SJSA1 (cell line): Measurements from ENCODE around the gene CDK5RAP2. TPM values are rescaled to one million over a fixed set of nuclear protein-coding genes. Genes with fewer than 3 reads are reported as not detected.

Source experiments
- DNase-seq, 2 experiments: peaks; one replicate each; pipeline ENCODE4 v3.0.0-alpha.2; 2015 to 2020; ENCODE audit warnings: low spot score in 2 of 2, low read depth in 1 of 2
- H3K27ac ChIP-seq: fragments of 250-450 bp; sonication (Bioruptor Pico); 2 replicates; pipeline ENCODE4 v1.5.1; 2020; ENCODE audit warnings: mild to moderate bottlenecking, moderate library complexity
- H3K27me3 ChIP-seq: fragments of 250-450 bp; sonication (Bioruptor Pico); replicated peaks from 2 replicates; pipeline ENCODE4 v1.5.1; 2020; ENCODE audit warnings: mild to moderate bottlenecking, moderate library complexity
- H3K36me3 ChIP-seq: fragments of 250-450 bp; sonication (Bioruptor Pico); 2 replicates; pipeline ENCODE4 v1.5.1; 2020; ENCODE audit warnings: mild to moderate bottlenecking
- H3K4me1 ChIP-seq: fragments of 250-450 bp; sonication (Bioruptor Pico); replicated peaks from 2 replicates; pipeline ENCODE4 v1.6.1; 2021; ENCODE audit warnings: mild to moderate bottlenecking
- H3K4me3 ChIP-seq: fragments of 250-450 bp; sonication (Bioruptor Pico); 2 replicates; pipeline ENCODE4 v1.5.1; 2020; ENCODE audit warnings: mild to moderate bottlenecking
- H3K9me3 ChIP-seq: fragments of 250-450 bp; sonication (Bioruptor Pico); replicated peaks from 2 replicates; pipeline ENCODE4 v1.5.1; 2020; ENCODE audit warnings: mild to moderate bottlenecking
- total RNA-seq: library from RNA; depleted of rRNA; stranded (reverse); fragments of >200 nt; shearing (Covaris generic); gene quantifications from 2 replicates; pipeline ENCODE4 v1.2.3, GENCODE V29; 2014

CDK5RAP2 gene
- total RNA-seq, 1 experiment from 2014 or later = 32.6 TPM

- peaks cover 24% of the 10 kb centered on the region for H3K4me1 ChIP-seq
- H3K27ac ChIP-seq = peak overlapping the region; percentile 61
- no peaks in the 10 kb centered on the region for H3K9me3 ChIP-seq
- no peaks in the 10 kb centered on the region for H3K27me3 ChIP-seq
- peaks cover 45% of the 10 kb centered on the region for H3K36me3 ChIP-seq
- no peak overlapping the region for H3K4me3 ChIP-seq
- peak; percentile 69 to 85 for DNase-seq
Observed at GRCh38 chr9:120571443-120572257, 8.3 kb downstream of the CDK5RAP2 start.

DNA sequence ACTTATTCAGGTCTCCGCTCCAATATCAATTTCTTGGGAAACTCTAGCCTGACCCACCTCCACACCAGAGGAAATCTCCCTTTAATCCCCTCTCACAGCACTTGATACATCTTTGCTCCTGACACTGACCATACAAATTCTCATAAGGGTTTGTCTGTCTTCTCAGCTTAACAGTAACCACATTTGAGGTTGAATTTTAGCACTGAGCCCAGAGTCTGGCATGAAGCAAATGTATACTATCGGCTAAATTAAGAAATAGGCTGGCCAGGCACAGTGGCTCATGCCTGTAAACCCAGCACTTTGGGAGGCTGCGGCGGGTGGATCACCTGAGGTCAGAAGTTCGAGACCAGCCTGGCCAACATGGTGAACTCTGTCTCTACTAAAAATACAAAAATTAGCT lies 9.7 kb downstream of the CDK5RAP2 start:
- no peak for DNase-seq
- Histone ChIP-seq H3K27me3 (no peaks in the 10 kb centered on the region), H3K4me3 (no peak overlapping the region), H3K4me1 (peaks cover 24% of the 10 kb centered on the region), H3K27ac (no peak overlapping the region), H3K36me3 (peaks cover 59% of the 10 kb centered on the region), H3K9me3 (no peaks in the 10 kb centered on the region)

DNA sequence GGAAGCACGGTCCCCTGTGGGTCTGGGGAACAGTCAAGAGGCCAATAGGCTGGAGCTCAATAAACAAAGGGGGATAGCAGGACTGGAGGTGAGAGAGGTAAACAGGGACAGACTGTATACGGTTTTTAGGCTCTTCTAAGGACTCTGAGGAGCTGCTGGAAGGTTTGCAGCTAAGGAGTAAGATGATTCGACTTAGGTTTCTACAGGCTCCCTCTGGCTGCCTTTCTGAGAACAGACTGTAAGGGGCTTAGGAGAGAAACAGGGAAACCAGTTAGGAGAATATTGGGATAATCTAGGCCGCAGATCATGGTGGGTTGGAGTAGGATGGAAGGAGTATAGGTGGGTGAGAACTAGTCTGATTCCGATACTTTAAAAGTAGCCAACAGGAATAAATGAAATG lies 10.4 kb downstream of the CDK5RAP2 start:
- Histone ChIP-seq H3K4me3 (no peak overlapping the region), H3K9me3 (no peaks in the 10 kb centered on the region), H3K27ac (no peak overlapping the region), H3K36me3 (peaks cover 63% of the 10 kb centered on the region), H3K4me1 (peaks cover 24% of the 10 kb centered on the region), H3K27me3 (no peaks in the 10 kb centered on the region)
- DNase-seq = no peak

DNA sequence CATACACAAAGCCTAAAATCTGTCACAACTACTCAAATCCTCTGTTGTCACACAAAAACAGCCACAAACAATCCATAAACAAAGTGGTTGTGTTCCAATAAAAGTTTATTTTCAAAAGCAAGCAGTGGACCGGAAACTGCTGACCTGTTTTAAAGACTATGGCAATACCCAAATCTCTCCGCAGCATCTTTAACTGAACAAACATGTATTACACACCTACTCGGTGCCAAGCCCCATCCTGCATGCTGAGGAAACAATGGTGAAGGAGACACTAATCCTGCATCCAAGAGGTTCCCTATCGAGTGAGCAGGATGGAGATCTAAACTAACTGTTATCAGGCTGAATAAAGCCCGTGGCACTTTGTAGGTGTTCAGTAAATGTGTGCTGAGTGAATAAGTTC lies 11.2 kb downstream of the CDK5RAP2 start:
- Histone ChIP-seq H3K4me3 (no peak overlapping the region), H3K36me3 (peaks cover 61% of the 10 kb centered on the region), H3K27me3 (no peaks in the 10 kb centered on the region), H3K9me3 (no peaks in the 10 kb centered on the region), H3K4me1 (peaks cover 24% of the 10 kb centered on the region), H3K27ac (no peak overlapping the region)
- no peak for DNase-seq

GRCh38 chr9:120567874-120568273 lies 12.1 kb downstream of the CDK5RAP2 start:
- Histone ChIP-seq H3K4me1 (peaks cover 23% of the 10 kb centered on the region), H3K36me3 (peaks cover 71% of the 10 kb centered on the region)
- no peak for DNase-seq

DNA sequence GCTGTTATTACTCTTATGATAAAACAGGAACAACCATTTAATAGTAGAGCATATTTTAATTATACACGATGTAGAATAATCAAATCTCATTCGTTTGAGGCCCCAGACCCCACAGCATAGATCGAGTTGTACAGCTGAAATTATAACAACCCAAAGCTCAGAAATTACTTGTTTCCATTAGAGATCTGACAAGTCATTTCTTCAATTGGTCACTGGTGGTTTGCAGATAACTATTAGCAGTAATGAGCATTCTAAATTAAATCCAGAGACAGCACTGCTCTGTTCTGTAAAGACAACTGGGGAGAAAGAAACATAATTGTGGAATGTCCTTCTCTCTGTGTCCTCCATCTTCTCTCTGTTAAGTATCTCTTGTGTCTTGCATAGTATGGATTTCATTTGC lies 12.9 kb downstream of the CDK5RAP2 start:
- DNase-seq = no peak
- Histone ChIP-seq H3K36me3 (peaks cover 76% of the 10 kb centered on the region), H3K27ac (no peak overlapping the region)

More at GRCh38 chr9:120567874-120568273, 12.1 kb downstream of the CDK5RAP2 start:
- Histone ChIP-seq H3K27me3 (no peaks in the 10 kb centered on the region), H3K27ac (no peak overlapping the region), H3K9me3 (no peaks in the 10 kb centered on the region), H3K4me3 (no peak overlapping the region)

GRCh38 chr9:120564589-120564988 lies 15.4 kb downstream of the CDK5RAP2 start:
- no peaks in the 10 kb centered on the region for H3K9me3 ChIP-seq
- no peaks in the 10 kb centered on the region for H3K27me3 ChIP-seq
- H3K27ac ChIP-seq = no peak overlapping the region
- no peak for DNase-seq
- H3K4me1 ChIP-seq = no peaks in the 10 kb centered on the region
- H3K36me3 ChIP-seq = peaks cover 67% of the 10 kb centered on the region
- H3K4me3 ChIP-seq = no peak overlapping the region

More for the DNA sequence above, 12.9 kb downstream of the CDK5RAP2 start:
- H3K4me3 ChIP-seq = no peak overlapping the region
- H3K9me3 ChIP-seq = no peaks in the 10 kb centered on the region
- peaks cover 16% of the 10 kb centered on the region for H3K4me1 ChIP-seq
- H3K27me3 ChIP-seq = no peaks in the 10 kb centered on the region

- Histone ChIP-seq H3K9me3 (no peaks in the 10 kb centered on the region), H3K27me3 (no peaks in the 10 kb centered on the region), H3K4me1 (no peaks in the 10 kb centered on the region), H3K27ac (no peak overlapping the region), H3K4me3 (no peak overlapping the region), H3K36me3 (peaks cover 52% of the 10 kb centered on the region)
- no peak for DNase-seq
Observed at GRCh38 chr9:120562861-120563443, 17.0 kb downstream of the CDK5RAP2 start.

DNA sequence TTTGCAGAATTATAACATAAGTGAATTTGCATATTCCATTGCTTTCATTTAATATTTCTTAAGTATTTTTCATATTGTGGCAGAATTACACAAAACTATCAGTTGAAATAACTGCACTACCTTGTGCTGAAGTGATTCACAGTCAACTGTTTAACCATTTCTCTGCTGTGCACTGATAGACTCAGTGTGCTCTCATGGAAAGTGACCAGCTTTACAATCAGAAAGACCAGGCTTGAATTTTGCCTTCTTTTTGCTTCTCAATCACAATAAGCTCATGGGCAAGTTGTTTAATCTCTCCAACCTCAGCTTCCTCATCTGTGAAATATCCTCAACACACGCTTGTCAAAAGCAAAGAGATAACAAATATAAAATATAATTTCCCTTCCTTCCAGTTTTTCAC lies 18.3 kb downstream of the CDK5RAP2 start:
- Histone ChIP-seq H3K4me3 (no peak overlapping the region), H3K9me3 (no peaks in the 10 kb centered on the region), H3K4me1 (no peaks in the 10 kb centered on the region), H3K27ac (no peak overlapping the region), H3K27me3 (no peaks in the 10 kb centered on the region), H3K36me3 (peaks cover 42% of the 10 kb centered on the region)
- no peak for DNase-seq

GRCh38 chr9:120559546-120559945 lies 20.4 kb downstream of the CDK5RAP2 start:
- Histone ChIP-seq H3K4me1 (no peaks in the 10 kb centered on the region), H3K9me3 (no peaks in the 10 kb centered on the region), H3K4me3 (no peak overlapping the region), H3K27me3 (no peaks in the 10 kb centered on the region), H3K27ac (no peak overlapping the region), H3K36me3 (peaks cover 33% of the 10 kb centered on the region)
- DNase-seq = no peak

- DNase-seq = no peak
- peaks cover 31% of the 10 kb centered on the region for H3K36me3 ChIP-seq
- H3K27me3 ChIP-seq = no peaks in the 10 kb centered on the region
- H3K9me3 ChIP-seq = no peaks in the 10 kb centered on the region
- no peak overlapping the region for H3K4me3 ChIP-seq
- no peaks in the 10 kb centered on the region for H3K4me1 ChIP-seq
- no peak overlapping the region for H3K27ac ChIP-seq
Observed at GRCh38 chr9:120558454-120558853, 21.5 kb downstream of the CDK5RAP2 start.

DNA sequence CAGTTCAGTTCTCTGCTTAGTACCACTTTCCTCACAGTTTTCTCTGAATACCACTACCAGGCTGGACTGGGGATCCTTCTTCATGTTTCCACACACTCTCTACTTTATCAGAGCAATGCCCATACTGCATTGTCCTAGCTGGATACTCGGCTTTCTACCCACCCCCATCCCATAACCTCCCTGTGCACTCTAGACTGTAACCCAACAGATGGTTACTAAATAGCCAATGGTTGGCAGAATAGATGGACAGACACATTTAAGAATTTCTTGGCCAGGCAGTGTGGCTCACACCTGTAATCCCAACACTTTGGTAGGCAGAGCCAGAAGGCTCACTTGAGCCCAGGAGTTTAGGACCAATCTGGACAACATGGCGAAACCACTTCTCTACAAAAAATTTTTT lies 22.8 kb downstream of the CDK5RAP2 start:
- DNase-seq = no peak
- no peaks in the 10 kb centered on the region for H3K9me3 ChIP-seq
- peaks cover 20% of the 10 kb centered on the region for H3K36me3 ChIP-seq
- H3K4me3 ChIP-seq = no peak overlapping the region
- no peak overlapping the region for H3K27ac ChIP-seq
- no peaks in the 10 kb centered on the region for H3K27me3 ChIP-seq
- H3K4me1 ChIP-seq = no peaks in the 10 kb centered on the region

DNA sequence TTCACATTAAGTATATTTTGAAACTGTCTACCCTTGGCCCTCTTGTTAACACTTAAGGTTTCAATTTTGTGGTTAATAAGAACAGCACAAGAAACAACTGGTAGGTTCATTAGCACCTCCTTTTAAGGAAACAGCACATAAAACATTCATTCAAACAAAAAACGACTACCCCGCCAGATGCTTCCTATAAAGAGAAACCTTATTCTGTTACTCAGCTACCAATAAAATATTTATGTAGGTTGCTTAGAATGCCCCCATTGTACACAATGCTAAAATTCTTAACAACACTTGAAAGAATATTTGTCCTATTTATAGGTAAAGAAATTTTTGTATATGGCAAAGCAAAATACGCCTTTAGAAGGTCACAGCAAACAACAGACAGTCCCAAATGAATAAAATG lies 23.2 kb downstream of the CDK5RAP2 start:
- DNase-seq = no peak
- Histone ChIP-seq H3K27ac (no peak overlapping the region), H3K36me3 (peaks cover 19% of the 10 kb centered on the region), H3K4me1 (no peaks in the 10 kb centered on the region), H3K4me3 (no peak overlapping the region), H3K9me3 (no peaks in the 10 kb centered on the region), H3K27me3 (no peaks in the 10 kb centered on the region)

- no peaks in the 10 kb centered on the region for H3K4me1 ChIP-seq
- DNase-seq = no peak
- no peaks in the 10 kb centered on the region for H3K9me3 ChIP-seq
- no peak overlapping the region for H3K27ac ChIP-seq
- no peak overlapping the region for H3K4me3 ChIP-seq
- peaks cover 17% of the 10 kb centered on the region for H3K36me3 ChIP-seq
- H3K27me3 ChIP-seq = no peaks in the 10 kb centered on the region
Observed at GRCh38 chr9:120555839-120556238, 24.1 kb downstream of the CDK5RAP2 start.
